GM21619 (cell line): ENCODE measurements around the gene LRMDA.
"Not testable (repeated sequence)": the region's sequence is repeated elsewhere in the genome, so short reads cannot be mapped to it uniquely, and the experiment has no call there.

Source experiments
- ATAC-seq: cut with Tn5 transposase; IDR thresholded peaks from one replicate; pipeline ENCODE4 v1.9.1; 2021; ENCODE audit not compliant: unreplicated experiment

The LRMDA gene

DNA sequence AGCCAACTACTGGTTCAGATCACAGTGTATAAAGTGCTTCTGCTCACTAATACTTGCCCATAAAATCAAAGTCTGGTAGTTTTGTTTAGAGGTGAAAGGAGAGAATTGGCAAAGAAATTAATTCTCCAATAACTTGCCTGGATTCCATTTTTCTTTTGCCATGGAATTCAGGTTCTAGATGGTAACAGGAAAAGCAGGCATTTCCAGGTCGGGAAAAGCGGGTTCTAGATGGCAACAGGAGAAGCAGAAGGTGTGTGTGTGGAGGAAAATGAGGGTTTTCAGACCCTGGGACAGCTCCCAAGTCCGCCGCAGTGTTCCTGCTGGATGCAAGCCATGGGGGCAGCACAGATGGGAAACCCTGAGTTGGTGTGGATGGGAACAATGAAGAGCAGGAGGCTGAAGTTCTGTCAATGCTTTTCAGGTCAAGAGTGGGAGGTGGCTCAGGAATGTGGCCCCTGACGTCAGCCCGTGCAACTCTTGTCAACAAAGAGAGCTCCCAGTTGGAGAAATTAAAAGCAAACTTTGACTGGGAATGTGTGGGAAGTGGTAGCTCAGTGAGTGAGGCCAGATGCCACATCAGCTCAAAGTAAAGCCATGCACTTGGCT, 696.7 kb downstream of the LRMDA start:
- no peak for ATAC-seq

- no peak for ATAC-seq
These were observed 697.8 kb downstream of the LRMDA start for GRCh38 chr10:76129213-76129612.

- ATAC-seq, result no peak
These were observed 699.5 kb downstream of the LRMDA start for GRCh38 chr10:76130892-76131291.

- no peak for ATAC-seq
These were observed 702.3 kb downstream of the LRMDA start for GRCh38 chr10:76133597-76134255.

DNA sequence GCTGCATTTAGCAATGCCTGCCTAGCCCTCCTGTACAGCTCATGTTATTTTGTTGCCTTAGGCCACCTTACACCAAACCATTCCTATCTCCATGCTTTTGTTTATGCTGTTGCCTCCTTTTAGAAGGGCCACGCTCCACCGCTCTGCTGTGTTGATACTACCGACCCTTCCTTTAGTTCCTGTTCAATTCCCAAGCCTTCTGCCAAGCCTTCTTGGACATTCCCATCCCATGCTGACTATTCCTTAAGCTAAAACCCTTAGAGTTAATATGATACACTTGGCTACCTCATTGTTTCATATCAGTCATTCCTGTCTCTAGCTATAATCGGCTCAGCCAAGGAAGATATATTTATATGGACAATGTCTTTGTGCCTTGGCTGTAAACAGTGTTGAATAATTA, 705.5 kb downstream of the LRMDA start:
- no peak for ATAC-seq

GRCh38 chr10:76138286-76138685, 706.9 kb downstream of the LRMDA start:
- ATAC-seq, result no peak

- no peak for ATAC-seq
These were observed 707.5 kb downstream of the LRMDA start for GRCh38 chr10:76138906-76139305.

GRCh38 chr10:76139431-76139830, 708.0 kb downstream of the LRMDA start:
- no peak for ATAC-seq

DNA sequence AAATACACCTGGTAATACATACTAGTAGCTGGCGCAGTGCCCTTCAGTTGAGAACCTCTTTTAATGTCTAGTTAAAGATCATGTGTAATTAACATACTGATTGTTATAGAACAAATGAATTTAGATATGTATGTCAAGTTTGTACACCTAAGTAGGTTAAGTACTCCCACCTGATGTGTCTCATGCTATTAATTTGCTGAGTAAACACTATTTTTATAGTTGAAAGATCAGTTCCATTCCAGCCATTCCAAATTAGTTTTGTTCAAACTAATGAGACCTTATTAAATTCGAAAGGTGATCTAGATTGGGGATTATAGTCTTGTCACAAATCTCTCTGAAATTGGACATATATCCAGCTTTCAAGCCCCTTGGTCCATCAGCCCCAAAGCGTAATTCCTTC, 710.0 kb downstream of the LRMDA start:
- ATAC-seq, result no peak

DNA sequence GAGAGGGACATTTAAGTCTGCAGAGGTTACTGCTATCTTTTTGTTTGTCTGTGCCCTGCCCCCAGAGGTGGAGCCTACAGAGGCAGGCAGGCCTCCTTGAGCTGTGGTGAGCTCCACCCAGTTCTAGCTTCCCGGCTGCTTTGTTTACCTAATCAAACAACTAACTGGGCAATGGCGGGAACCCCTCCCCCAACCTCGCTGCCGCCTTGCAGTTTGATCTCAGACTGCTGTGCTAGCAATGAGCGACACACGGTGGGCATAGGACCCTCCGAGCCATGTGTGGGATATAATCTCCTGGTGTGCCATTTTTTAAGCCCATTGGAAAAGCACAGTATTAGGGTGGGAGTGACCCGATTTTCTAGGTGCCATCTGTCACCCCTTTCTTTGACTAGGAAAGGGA, 716.8 kb downstream of the LRMDA start:
- not testable (repeated sequence) for ATAC-seq

- no peak for ATAC-seq
These were observed 717.8 kb downstream of the LRMDA start for GRCh38 chr10:76149182-76149581.

DNA sequence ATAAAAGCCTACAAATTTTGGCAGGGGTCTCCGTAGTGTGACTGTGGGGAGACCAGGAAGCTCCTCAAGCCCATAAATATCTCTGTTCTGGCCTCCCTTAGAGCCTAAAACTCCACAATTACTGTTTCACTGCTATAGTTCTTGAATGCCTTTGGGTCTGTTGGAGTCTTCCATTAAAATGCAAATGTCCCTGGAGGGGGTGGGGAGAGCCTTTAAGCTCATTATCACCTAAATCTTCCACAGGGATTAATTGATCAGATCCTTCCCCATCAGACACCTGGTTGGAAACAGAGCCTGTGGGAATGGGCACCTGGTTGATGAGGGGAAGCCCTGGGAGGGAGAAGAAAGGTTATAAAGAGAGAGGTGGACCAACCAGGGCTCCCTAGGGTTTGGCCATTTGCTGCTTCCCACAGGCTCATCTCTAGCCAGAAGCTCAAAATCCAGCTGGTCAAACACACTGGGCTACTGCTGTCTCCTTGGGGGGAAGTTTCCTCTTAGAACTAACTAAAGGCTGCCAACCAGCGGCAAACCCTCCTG, 718.2 kb downstream of the LRMDA start:
- no peak for ATAC-seq

DNA sequence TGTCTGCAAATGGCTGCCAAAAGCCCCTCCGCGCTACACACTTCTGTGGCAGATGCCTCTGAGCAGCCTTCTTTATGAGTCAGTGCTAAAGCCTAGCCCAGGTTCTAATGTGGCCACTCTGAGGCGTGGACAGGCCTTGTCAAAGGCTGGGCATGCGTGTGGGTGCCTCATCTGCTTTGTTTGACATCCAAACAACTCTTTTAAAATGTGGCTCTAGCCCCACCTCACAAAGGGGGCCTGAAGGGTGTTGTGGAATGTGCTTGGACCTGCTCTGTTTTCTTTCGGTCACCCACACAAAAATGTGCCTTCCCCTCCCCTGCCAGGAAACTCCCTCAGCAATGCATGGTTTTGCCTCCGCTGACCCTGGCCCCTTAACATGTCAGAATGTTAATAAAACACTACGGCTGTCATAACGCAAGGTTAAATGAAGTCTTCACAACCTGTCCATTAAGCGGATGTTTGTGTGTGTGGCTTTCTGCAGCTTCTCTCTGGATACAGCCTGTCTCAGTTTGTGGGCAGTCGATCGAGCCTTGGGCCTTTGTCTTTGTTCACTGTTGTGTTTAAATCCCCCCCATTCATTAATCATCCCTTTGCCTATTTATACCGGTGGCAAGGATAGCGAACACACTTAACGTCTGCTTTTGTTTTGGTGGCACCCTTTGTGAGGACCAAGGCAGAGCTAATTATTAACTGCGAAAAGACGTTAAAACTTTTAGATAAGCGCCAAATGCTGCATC, 718.9 kb downstream of the LRMDA start:
- no peak for ATAC-seq

DNA sequence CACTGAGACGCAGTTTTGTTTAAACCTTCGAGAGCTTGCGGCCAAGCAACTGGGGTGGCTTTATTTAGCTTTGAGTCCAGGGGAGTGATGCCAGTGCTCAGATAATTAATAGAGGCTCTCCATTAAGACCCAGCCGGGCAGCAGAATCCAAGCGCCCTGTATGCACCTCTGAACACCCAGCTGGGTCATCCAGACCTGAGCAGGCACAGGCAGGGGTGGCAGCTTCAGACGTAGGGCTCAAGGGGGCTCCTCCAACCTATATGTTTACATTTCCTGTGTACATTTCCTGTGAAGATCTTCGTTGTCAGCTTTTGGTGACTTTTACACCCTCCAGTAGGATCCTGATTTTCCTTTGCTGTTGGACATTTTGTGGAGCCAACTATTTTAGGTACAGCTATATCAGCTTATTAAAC, 719.5 kb downstream of the LRMDA start:
- ATAC-seq, result no peak

GRCh38 chr10:76152186-76152585, 720.8 kb downstream of the LRMDA start:
- no peak for ATAC-seq

DNA sequence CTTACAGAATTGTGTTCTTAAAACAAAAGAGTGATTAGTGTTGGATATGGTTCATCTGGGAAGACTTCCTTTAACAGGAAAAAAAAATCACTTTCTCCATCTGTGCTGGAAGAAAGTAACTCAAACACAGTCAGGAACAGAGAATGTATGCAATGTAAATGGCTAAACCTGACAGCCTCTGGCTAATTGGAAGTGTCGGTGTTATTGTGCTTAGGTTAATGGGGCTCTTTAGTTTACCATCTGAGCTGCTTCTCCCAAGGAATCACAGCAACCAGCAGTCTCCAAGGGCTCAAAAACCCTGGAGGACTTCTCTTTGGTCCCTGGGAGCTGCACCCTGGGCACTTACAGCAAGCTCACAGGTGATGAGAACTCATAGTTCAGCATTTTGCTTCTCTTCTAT, 724.5 kb downstream of the LRMDA start:
- no peak for ATAC-seq

- no peak for ATAC-seq
These were observed 729.2 kb downstream of the LRMDA start for GRCh38 chr10:76160446-76161300.

GRCh38 chr10:76161301-76161582, 729.8 kb downstream of the LRMDA start:
- no peak for ATAC-seq

- no peak for ATAC-seq
These were observed 737.0 kb downstream of the LRMDA start for GRCh38 chr10:76168437-76168836.

- ATAC-seq, result no peak
These were observed 737.8 kb downstream of the LRMDA start for GRCh38 chr10:76169246-76169645.

GRCh38 chr10:76172020-76172419, 740.6 kb downstream of the LRMDA start:
- no peak for ATAC-seq
